ENCODE results near the gene NUDT12.

Gene NUDT12

GRCh38 chr5:103541114-103541513, 21.5 kb downstream of the NUDT12 start:
- no peaks in the 10 kb centered on the region for H3K4me1 ChIP-seq (ENCODE audit: control insufficient read depth, insufficient read depth, low read length)
- DNase-seq (ENCODE audit: low read depth) = no peak
- H3K4me3 ChIP-seq (ENCODE audit: low read length) = no peak overlapping the region
- H3K36me3 ChIP-seq (ENCODE audit: control insufficient read depth, insufficient read depth, low read length, severe bottlenecking) = no peaks in the 10 kb centered on the region
- H3K27me3 ChIP-seq (replicated peaks; ENCODE audit: control insufficient read depth, insufficient read depth, low read length) = no peaks in the 10 kb centered on the region
- H3K9me3 ChIP-seq (ENCODE audit: control insufficient read depth, low read length) = no peaks in the 10 kb centered on the region
- H3K9ac ChIP-seq (ENCODE audit: low read length) = no peak overlapping the region

DNA sequence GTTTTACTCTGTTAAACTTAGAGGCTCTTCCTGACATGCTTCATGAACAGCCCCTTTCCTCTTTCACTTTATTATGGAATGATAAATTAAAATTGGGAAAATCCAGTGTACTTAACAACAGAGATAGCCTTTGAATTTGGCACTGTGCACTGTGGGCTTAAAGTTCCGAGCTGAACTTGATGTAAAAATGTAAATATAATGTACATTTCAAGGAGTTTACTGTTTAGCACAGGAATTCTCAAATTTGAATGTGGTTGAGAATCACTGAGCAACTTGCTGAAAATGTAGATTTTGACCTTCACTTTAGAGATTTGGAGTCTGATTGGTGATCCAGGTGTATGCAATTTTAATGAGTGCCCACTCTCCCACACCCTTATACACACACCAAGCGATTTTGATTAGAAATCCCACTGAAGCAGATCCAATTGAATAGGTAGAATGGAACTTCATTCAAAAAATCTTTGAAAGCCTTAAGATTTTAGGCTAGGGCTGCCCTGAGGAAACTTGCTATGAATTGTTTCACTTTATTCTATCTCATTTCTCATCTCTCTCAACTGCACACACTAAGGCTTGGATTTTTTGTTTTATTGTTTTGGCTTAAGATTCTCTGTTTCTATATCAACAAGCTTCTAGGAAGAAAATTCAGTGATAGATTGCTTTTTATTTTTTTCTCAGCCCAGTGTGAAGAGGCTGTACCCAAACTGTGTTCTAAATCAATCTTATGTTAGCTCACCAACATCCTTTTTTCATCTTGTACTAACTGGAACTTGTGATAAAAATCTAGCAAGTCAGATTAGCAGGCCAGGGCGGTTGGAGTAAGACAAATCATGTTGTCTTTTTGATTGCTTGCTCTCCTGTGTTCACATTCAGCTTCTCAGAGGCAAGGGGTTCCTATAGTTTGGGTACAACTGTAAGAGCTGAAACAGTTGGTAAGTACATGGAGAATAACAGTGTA, 22.9 kb downstream of the NUDT12 start:
- Histone ChIP-seq H3K9ac (ENCODE audit: low read length) (no peak overlapping the region), H3K4me3 (ENCODE audit: low read length) (no peak overlapping the region), H3K9me3 (ENCODE audit: control insufficient read depth, low read length) (no peaks in the 10 kb centered on the region), H3K4me1 (ENCODE audit: control insufficient read depth, insufficient read depth, low read length) (no peaks in the 10 kb centered on the region), H3K27me3 (replicated peaks; ENCODE audit: control insufficient read depth, insufficient read depth, low read length) (no peaks in the 10 kb centered on the region), H3K36me3 (ENCODE audit: control insufficient read depth, insufficient read depth, low read length, severe bottlenecking) (no peaks in the 10 kb centered on the region)
- DNase-seq (ENCODE audit: low read depth) = no peak

GRCh38 chr5:103532086-103532734, 30.4 kb downstream of the NUDT12 start:
- Histone ChIP-seq H3K4me1 (ENCODE audit: control insufficient read depth, insufficient read depth, low read length) (peaks cover 13% of the 10 kb centered on the region), H3K9me3 (ENCODE audit: control insufficient read depth, low read length) (no peaks in the 10 kb centered on the region), H3K4me3 (ENCODE audit: low read length) (no peak overlapping the region), H3K9ac (ENCODE audit: low read length) (no peak overlapping the region), H3K27me3 (replicated peaks; ENCODE audit: control insufficient read depth, insufficient read depth, low read length) (no peaks in the 10 kb centered on the region), H3K36me3 (ENCODE audit: control insufficient read depth, insufficient read depth, low read length, severe bottlenecking) (no peaks in the 10 kb centered on the region)
- peak; percentile 72 for DNase-seq (ENCODE audit: low read depth)

GRCh38 chr5:103526164-103526915, 36.2 kb downstream of the NUDT12 start:
- Histone ChIP-seq H3K27me3 (replicated peaks; ENCODE audit: control insufficient read depth, insufficient read depth, low read length) (no peaks in the 10 kb centered on the region), H3K9me3 (ENCODE audit: control insufficient read depth, low read length) (no peaks in the 10 kb centered on the region), H3K36me3 (ENCODE audit: control insufficient read depth, insufficient read depth, low read length, severe bottlenecking) (no peaks in the 10 kb centered on the region), H3K4me3 (ENCODE audit: low read length) (peak overlapping the region; percentile 23), H3K9ac (ENCODE audit: low read length) (no peak overlapping the region), H3K4me1 (ENCODE audit: control insufficient read depth, insufficient read depth, low read length) (peaks cover 38% of the 10 kb centered on the region)
- DNase-seq (ENCODE audit: low read depth) = peak; percentile 91

- no peak overlapping the region for H3K4me3 ChIP-seq (ENCODE audit: low read length)
- no peaks in the 10 kb centered on the region for H3K9me3 ChIP-seq (ENCODE audit: control insufficient read depth, low read length)
- H3K9ac ChIP-seq (ENCODE audit: low read length) = no peak overlapping the region
- no peaks in the 10 kb centered on the region for H3K36me3 ChIP-seq (ENCODE audit: control insufficient read depth, insufficient read depth, low read length, severe bottlenecking)
- no peaks in the 10 kb centered on the region for H3K27me3 ChIP-seq (replicated peaks; ENCODE audit: control insufficient read depth, insufficient read depth, low read length)
- H3K4me1 ChIP-seq (ENCODE audit: control insufficient read depth, insufficient read depth, low read length) = peaks cover 38% of the 10 kb centered on the region
- peak; percentile 70 for DNase-seq (ENCODE audit: low read depth)
These were observed 37.2 kb downstream of the NUDT12 start for GRCh38 chr5:103525361-103525760.

- Histone ChIP-seq H3K9me3 (ENCODE audit: control insufficient read depth, low read length) (no peaks in the 10 kb centered on the region), H3K27me3 (replicated peaks; ENCODE audit: control insufficient read depth, insufficient read depth, low read length) (no peaks in the 10 kb centered on the region), H3K4me1 (ENCODE audit: control insufficient read depth, insufficient read depth, low read length) (peaks cover 38% of the 10 kb centered on the region), H3K9ac (ENCODE audit: low read length) (no peak overlapping the region), H3K36me3 (ENCODE audit: control insufficient read depth, insufficient read depth, low read length, severe bottlenecking) (no peaks in the 10 kb centered on the region), H3K4me3 (ENCODE audit: low read length) (no peak overlapping the region)
- DNase-seq (ENCODE audit: low read depth) = no peak
These were observed 39.3 kb downstream of the NUDT12 start for GRCh38 chr5:103523319-103523718.

DNA sequence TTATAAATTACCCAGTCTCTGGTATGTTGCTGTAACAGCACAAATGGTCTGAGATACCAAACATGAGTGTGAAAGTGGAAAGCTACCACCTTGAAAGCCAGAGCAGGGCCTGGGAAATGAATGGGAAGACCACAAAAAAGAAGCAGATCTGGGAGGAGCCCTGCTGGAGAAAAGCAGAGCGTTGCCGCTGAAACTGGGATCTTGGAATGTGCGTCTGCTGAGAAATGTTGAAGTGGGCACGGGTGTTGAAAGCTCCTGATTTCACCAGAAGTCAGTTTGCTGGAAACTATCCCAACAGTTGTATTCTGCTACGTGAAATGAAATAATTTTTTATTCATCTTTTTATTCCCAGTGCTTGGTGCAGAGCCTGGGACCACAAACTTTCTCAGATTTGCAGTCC, 40.0 kb downstream of the NUDT12 start:
- H3K9ac ChIP-seq (ENCODE audit: low read length) = no peak overlapping the region
- peaks cover 34% of the 10 kb centered on the region for H3K4me1 ChIP-seq (ENCODE audit: control insufficient read depth, insufficient read depth, low read length)
- no peaks in the 10 kb centered on the region for H3K27me3 ChIP-seq (replicated peaks; ENCODE audit: control insufficient read depth, insufficient read depth, low read length)
- H3K36me3 ChIP-seq (ENCODE audit: control insufficient read depth, insufficient read depth, low read length, severe bottlenecking) = no peaks in the 10 kb centered on the region
- H3K9me3 ChIP-seq (ENCODE audit: control insufficient read depth, low read length) = no peaks in the 10 kb centered on the region
- DNase-seq (ENCODE audit: low read depth) = no peak
- no peak overlapping the region for H3K4me3 ChIP-seq (ENCODE audit: low read length)

GRCh38 chr5:103519550-103519949, 43.0 kb downstream of the NUDT12 start:
- Histone ChIP-seq H3K36me3 (ENCODE audit: control insufficient read depth, insufficient read depth, low read length, severe bottlenecking) (no peaks in the 10 kb centered on the region), H3K4me1 (ENCODE audit: control insufficient read depth, insufficient read depth, low read length) (peaks cover 14% of the 10 kb centered on the region), H3K4me3 (ENCODE audit: low read length) (no peak overlapping the region), H3K27me3 (replicated peaks; ENCODE audit: control insufficient read depth, insufficient read depth, low read length) (no peaks in the 10 kb centered on the region), H3K9me3 (ENCODE audit: control insufficient read depth, low read length) (no peaks in the 10 kb centered on the region), H3K9ac (ENCODE audit: low read length) (no peak overlapping the region)
- no peak for DNase-seq (ENCODE audit: low read depth)

DNA sequence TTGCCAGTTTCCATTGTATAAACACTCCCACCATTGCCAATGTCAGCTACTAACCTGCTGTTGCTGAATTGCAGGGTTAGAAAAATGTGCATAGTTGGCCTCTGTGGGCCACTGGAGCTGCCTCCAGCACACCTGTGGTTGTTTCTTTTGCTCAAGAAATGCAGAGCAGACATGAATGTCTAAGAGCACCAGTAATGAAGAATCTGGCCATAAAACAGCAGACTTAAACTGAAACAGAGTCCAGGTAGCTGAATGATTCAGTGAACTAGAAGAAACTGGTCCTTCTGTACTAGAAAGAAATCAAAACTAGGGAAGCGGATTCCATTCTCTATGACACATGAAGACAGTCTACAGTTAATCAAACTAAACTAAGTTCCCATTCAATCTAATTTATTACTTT, 48.2 kb downstream of the NUDT12 start:
- Histone ChIP-seq H3K4me3 (ENCODE audit: low read length) (no peak overlapping the region), H3K36me3 (ENCODE audit: control insufficient read depth, insufficient read depth, low read length, severe bottlenecking) (no peaks in the 10 kb centered on the region), H3K9me3 (ENCODE audit: control insufficient read depth, low read length) (no peaks in the 10 kb centered on the region), H3K9ac (ENCODE audit: low read length) (no peak overlapping the region), H3K27me3 (replicated peaks; ENCODE audit: control insufficient read depth, insufficient read depth, low read length) (no peaks in the 10 kb centered on the region), H3K4me1 (ENCODE audit: control insufficient read depth, insufficient read depth, low read length) (peaks cover 19% of the 10 kb centered on the region)
- DNase-seq (ENCODE audit: low read depth) = no peak

DNA sequence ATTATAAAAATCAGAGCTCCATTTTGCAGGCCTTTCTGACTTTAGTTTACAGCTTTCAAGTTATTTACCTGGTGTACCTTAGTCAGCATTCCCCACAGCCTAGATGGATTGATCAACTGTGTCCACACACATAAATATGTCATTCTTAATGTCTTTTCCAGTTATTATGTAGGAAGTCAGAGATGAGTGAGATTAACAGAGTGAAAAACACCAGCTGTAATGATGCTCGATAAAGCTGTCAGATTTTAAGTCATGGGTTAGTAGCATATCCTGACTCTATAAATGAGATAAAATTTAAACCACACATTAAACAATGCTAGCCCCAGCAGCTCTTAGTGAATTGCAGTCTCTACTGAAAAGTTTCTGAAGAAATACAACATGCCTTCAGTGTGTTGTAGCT, 48.9 kb downstream of the NUDT12 start:
- Histone ChIP-seq H3K36me3 (ENCODE audit: control insufficient read depth, insufficient read depth, low read length, severe bottlenecking) (no peaks in the 10 kb centered on the region), H3K27me3 (replicated peaks; ENCODE audit: control insufficient read depth, insufficient read depth, low read length) (no peaks in the 10 kb centered on the region), H3K4me1 (ENCODE audit: control insufficient read depth, insufficient read depth, low read length) (peaks cover 19% of the 10 kb centered on the region), H3K9me3 (ENCODE audit: control insufficient read depth, low read length) (no peaks in the 10 kb centered on the region), H3K9ac (ENCODE audit: low read length) (no peak overlapping the region), H3K4me3 (ENCODE audit: low read length) (no peak overlapping the region)
- no peak for DNase-seq (ENCODE audit: low read depth)

GRCh38 chr5:103512500-103512899, 50.1 kb downstream of the NUDT12 start:
- no peak for DNase-seq (ENCODE audit: low read depth)
- Histone ChIP-seq H3K4me1 (ENCODE audit: control insufficient read depth, insufficient read depth, low read length) (peaks cover 19% of the 10 kb centered on the region), H3K27me3 (replicated peaks; ENCODE audit: control insufficient read depth, insufficient read depth, low read length) (no peaks in the 10 kb centered on the region), H3K9ac (ENCODE audit: low read length) (no peak overlapping the region), H3K4me3 (ENCODE audit: low read length) (no peak overlapping the region), H3K9me3 (ENCODE audit: control insufficient read depth, low read length) (no peaks in the 10 kb centered on the region), H3K36me3 (ENCODE audit: control insufficient read depth, insufficient read depth, low read length, severe bottlenecking) (no peaks in the 10 kb centered on the region)
